ENCODE data around the gene P3R3URF.

DNA sequence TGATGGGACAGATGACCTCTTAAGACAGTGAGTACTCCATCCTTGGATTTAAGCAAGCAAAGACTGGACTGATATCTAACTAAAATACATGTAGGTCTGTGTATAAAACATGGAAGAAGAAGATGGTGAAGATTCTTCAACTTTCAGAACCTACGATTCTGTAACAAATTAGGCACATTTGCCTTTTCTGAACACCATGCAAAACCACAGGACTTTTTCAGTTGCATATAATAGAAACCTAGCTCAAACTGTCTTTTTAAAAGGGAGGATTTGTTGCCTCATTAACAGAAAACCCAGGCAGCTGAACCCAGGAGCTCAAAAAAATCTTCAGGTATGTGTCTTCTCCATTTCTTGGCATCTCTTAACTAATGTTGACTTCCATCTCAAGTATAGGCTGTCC lies 16.1 kb downstream of the P3R3URF start:
- TF ChIP-seq, protein P1, sequence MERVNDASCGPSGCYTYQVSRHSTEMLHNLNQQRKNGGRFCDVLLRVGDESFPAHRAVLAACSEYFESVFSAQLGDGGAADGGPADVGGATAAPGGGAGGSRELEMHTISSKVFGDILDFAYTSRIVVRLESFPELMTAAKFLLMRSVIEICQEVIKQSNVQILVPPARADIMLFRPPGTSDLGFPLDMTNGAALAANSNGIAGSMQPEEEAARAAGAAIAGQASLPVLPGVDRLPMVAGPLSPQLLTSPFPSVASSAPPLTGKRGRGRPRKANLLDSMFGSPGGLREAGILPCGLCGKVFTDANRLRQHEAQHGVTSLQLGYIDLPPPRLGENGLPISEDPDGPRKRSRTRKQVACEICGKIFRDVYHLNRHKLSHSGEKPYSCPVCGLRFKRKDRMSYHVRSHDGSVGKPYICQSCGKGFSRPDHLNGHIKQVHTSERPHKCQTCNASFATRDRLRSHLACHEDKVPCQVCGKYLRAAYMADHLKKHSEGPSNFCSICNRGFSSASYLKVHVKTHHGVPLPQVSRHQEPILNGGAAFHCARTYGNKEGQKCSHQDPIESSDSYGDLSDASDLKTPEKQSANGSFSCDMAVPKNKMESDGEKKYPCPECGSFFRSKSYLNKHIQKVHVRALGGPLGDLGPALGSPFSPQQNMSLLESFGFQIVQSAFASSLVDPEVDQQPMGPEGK (CRISPR knock-in tag; IDR thresholded peaks at IDR 0.05; ENCODE audit: borderline replicate concordance): no peak
- TF ChIP-seq ARNTL (CRISPR knock-in tag; IDR thresholded peaks at IDR 0.05; ENCODE audit: borderline replicate concordance, low read depth) (no peak), ESRRG (CRISPR knock-in tag; IDR thresholded peaks at IDR 0.05) (no peak), BACH2 (CRISPR knock-in tag; IDR thresholded peaks at IDR 0.05; ENCODE audit: borderline replicate concordance) (no peak), ISL1 (CRISPR knock-in tag; IDR thresholded peaks at IDR 0.05) (no peak), TCF4 (CRISPR knock-in tag; IDR thresholded peaks at IDR 0.05; ENCODE audit: borderline replicate concordance) (no peak), PPARA (CRISPR knock-in tag; IDR thresholded peaks at IDR 0.05; ENCODE audit: borderline replicate concordance) (no peak), ZFP3 (CRISPR knock-in tag; IDR thresholded peaks at IDR 0.05) (no peak)
- TF ChIP-seq, protein P2, sequence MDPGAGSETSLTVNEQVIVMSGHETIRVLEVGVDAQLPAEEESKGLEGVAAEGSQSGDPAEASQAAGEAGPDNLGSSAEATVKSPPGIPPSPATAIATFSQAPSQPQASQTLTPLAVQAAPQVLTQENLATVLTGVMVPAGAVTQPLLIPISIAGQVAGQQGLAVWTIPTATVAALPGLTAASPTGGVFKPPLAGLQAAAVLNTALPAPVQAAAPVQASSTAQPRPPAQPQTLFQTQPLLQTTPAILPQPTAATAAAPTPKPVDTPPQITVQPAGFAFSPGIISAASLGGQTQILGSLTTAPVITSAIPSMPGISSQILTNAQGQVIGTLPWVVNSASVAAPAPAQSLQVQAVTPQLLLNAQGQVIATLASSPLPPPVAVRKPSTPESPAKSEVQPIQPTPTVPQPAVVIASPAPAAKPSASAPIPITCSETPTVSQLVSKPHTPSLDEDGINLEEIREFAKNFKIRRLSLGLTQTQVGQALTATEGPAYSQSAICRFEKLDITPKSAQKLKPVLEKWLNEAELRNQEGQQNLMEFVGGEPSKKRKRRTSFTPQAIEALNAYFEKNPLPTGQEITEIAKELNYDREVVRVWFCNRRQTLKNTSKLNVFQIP (CRISPR knock-in tag; IDR thresholded peaks at IDR 0.05; ENCODE audit: borderline replicate concordance, low read depth): no peak
- TF ChIP-seq, protein P3, sequence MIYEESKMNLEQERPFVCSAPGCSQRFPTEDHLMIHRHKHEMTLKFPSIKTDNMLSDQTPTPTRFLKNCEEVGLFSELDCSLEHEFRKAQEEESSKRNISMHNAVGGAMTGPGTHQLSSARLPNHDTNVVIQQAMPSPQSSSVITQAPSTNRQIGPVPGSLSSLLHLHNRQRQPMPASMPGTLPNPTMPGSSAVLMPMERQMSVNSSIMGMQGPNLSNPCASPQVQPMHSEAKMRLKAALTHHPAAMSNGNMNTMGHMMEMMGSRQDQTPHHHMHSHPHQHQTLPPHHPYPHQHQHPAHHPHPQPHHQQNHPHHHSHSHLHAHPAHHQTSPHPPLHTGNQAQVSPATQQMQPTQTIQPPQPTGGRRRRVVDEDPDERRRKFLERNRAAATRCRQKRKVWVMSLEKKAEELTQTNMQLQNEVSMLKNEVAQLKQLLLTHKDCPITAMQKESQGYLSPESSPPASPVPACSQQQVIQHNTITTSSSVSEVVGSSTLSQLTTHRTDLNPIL (CRISPR knock-in tag; IDR thresholded peaks at IDR 0.05; ENCODE audit: low read depth): no peak
- TF ChIP-seq, protein P4, sequence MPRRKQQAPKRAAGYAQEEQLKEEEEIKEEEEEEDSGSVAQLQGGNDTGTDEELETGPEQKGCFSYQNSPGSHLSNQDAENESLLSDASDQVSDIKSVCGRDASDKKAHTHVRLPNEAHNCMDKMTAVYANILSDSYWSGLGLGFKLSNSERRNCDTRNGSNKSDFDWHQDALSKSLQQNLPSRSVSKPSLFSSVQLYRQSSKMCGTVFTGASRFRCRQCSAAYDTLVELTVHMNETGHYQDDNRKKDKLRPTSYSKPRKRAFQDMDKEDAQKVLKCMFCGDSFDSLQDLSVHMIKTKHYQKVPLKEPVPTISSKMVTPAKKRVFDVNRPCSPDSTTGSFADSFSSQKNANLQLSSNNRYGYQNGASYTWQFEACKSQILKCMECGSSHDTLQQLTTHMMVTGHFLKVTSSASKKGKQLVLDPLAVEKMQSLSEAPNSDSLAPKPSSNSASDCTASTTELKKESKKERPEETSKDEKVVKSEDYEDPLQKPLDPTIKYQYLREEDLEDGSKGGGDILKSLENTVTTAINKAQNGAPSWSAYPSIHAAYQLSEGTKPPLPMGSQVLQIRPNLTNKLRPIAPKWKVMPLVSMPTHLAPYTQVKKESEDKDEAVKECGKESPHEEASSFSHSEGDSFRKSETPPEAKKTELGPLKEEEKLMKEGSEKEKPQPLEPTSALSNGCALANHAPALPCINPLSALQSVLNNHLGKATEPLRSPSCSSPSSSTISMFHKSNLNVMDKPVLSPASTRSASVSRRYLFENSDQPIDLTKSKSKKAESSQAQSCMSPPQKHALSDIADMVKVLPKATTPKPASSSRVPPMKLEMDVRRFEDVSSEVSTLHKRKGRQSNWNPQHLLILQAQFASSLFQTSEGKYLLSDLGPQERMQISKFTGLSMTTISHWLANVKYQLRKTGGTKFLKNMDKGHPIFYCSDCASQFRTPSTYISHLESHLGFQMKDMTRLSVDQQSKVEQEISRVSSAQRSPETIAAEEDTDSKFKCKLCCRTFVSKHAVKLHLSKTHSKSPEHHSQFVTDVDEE (CRISPR knock-in tag; IDR thresholded peaks at IDR 0.05): no peak
- TF ChIP-seq, protein P5, sequence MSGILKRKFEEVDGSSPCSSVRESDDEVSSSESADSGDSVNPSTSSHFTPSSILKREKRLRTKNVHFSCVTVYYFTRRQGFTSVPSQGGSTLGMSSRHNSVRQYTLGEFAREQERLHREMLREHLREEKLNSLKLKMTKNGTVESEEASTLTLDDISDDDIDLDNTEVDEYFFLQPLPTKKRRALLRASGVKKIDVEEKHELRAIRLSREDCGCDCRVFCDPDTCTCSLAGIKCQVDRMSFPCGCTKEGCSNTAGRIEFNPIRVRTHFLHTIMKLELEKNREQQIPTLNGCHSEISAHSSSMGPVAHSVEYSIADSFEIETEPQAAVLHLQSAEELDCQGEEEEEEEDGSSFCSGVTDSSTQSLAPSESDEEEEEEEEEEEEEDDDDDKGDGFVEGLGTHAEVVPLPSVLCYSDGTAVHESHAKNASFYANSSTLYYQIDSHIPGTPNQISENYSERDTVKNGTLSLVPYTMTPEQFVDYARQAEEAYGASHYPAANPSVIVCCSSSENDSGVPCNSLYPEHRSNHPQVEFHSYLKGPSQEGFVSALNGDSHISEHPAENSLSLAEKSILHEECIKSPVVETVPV (CRISPR knock-in tag; IDR thresholded peaks at IDR 0.05): no peak

Measured in SK-N-SH treated with all-trans-retinoic acid at 6 μM for 48 hours (cell line).